HG03565 (cell line): ENCODE results near the gene POU2F2.

Experiments used
- ATAC-seq: cut with Tn5 transposase; IDR thresholded peaks from one replicate; pipeline ENCODE4 v1.9.1; 2021; ENCODE audit warnings: mild to moderate bottlenecking, moderate library complexity; ENCODE audit not compliant: unreplicated experiment

POU2F2 gene

GRCh38 chr19:42086188-42086736 is 46.0 kb downstream of the POU2F2 start:
- no peak for ATAC-seq

GRCh38 chr19:42083537-42083936 is 48.7 kb downstream of the POU2F2 start:
- no peak for ATAC-seq

GRCh38 chr19:42081584-42082203 is 50.6 kb downstream of the POU2F2 start:
- no peak for ATAC-seq

GRCh38 chr19:42080764-42081375 is 51.4 kb downstream of the POU2F2 start:
- no peak for ATAC-seq

- ATAC-seq = no peak
These were observed 52.1 kb downstream of the POU2F2 start for GRCh38 chr19:42079886-42080763.

- ATAC-seq = no peak
These were observed 53.0 kb downstream of the POU2F2 start for GRCh38 chr19:42079276-42079669.

- ATAC-seq = no peak
These were observed 53.5 kb downstream of the POU2F2 start for GRCh38 chr19:42078538-42079275.

- ATAC-seq = no peak
These were observed 54.2 kb downstream of the POU2F2 start for GRCh38 chr19:42078058-42078457.

- no peak for ATAC-seq
These were observed 55.8 kb downstream of the POU2F2 start for GRCh38 chr19:42076380-42076944.

- ATAC-seq = peak; percentile 86
These were observed 56.4 kb downstream of the POU2F2 start, which contains the start of gene ZNF574 for GRCh38 chr19:42075616-42076379. ZNF574 (plus strand) TSS chr19:42076166; CDS start chr19:42078607, 2,441 bp downstream.

- no peak for ATAC-seq
These were observed 57.0 kb downstream of the POU2F2 start for GRCh38 chr19:42075364-42075615.

GRCh38 chr19:42074513-42075363 is 57.5 kb downstream of the POU2F2 start:
- no peak for ATAC-seq

GRCh38 chr19:42071247-42071646 is 61.0 kb downstream of the POU2F2 start:
- ATAC-seq = no peak

- ATAC-seq = no peak
These were observed 62.5 kb downstream of the POU2F2 start, which contains the start of gene GRIK5 for GRCh38 chr19:42069619-42070351. GRIK5 (minus strand) TSS chr19:42070206; CDS start chr19:42065770, 4,436 bp downstream.

- ATAC-seq = no peak
These were observed 63.3 kb downstream of the POU2F2 start for GRCh38 chr19:42068756-42069571.

- no peak for ATAC-seq
These were observed 63.9 kb downstream of the POU2F2 start for GRCh38 chr19:42068361-42068755.

- ATAC-seq = no peak
These were observed 64.8 kb downstream of the POU2F2 start for GRCh38 chr19:42067315-42067888.
